Suprapubic skin (tissue), 3 donors: ENCODE data around the gene TSHZ1.

Experiments
- EP300 ChIP-seq: sonication (generic); formaldehyde crosslinking; IDR thresholded peaks from one replicate; pipeline ENCODE4 v1.6.1; 2017; ENCODE audit warnings: antibody characterized with exemption
- TF ChIP-seq, protein P1 (sequence below), 2 donors: fragments of 200-600 bp in 1 of 2; fragments of 450-650 bp in 1 of 2; sonication (generic) in 1 of 2; IDR thresholded peaks; one replicate each; pipeline ENCODE4 v1.5.1; 2016 to 2019; ENCODE audit warnings: antibody characterized with exemption in 2 of 2, mild to moderate bottlenecking in 1 of 2, moderate library complexity in 1 of 2

DNA sequence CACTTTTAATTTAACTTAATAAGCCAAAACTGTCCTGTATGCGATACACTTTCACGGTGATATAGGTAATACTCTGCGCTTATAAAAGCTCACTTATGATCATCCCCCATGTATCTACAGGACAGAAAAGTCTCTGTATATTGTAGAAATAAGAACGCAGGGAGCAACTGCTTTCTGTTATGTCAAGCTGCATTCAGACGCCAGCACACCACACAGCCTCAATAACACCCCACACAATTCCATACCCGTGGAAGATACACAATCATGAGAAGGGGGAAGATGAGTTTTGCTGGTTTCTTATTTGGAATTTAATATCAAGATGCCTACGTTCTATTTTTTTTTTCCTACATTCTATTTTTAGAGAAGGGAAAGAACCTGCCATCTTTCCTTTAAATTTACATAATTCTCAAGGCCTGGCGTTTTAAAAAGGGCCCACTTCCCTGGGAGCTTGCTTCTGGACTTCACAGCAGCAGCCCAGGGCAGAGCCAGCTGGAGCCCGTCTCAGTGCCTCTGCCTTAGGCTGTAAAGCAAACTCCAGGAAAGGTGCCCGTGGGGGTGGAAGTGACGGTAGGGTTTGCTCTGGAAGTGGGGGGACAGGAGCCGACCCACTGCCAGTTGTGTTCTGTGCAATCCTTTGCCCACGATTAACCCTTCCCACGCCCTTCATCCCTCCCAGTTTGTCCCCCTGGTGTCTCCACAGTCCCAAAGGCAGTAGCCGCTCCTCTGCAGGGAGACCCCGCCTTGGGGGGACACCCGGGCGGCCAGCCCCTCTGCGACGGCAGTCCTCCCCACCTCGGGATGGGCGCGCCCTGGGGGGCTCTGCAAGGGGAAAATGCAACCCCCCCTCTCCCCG, 7.0 kb upstream of the TSHZ1 start:
- TF ChIP-seq, protein P1, sequence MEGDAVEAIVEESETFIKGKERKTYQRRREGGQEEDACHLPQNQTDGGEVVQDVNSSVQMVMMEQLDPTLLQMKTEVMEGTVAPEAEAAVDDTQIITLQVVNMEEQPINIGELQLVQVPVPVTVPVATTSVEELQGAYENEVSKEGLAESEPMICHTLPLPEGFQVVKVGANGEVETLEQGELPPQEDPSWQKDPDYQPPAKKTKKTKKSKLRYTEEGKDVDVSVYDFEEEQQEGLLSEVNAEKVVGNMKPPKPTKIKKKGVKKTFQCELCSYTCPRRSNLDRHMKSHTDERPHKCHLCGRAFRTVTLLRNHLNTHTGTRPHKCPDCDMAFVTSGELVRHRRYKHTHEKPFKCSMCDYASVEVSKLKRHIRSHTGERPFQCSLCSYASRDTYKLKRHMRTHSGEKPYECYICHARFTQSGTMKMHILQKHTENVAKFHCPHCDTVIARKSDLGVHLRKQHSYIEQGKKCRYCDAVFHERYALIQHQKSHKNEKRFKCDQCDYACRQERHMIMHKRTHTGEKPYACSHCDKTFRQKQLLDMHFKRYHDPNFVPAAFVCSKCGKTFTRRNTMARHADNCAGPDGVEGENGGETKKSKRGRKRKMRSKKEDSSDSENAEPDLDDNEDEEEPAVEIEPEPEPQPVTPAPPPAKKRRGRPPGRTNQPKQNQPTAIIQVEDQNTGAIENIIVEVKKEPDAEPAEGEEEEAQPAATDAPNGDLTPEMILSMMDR (IDR thresholded peaks at IDR 0.05) = no peak
- TF ChIP-seq EP300 = no peak
